ENCODE data around the gene CACNB2. TPM values are rescaled to one million over a fixed set of nuclear protein-coding genes. Genes with fewer than 3 reads are reported as not detected.

Gene CACNB2
- total RNA-seq, 4 donors from 2014 or later, result 1.6 to 13.8 (median 5.0) TPM

DNA sequence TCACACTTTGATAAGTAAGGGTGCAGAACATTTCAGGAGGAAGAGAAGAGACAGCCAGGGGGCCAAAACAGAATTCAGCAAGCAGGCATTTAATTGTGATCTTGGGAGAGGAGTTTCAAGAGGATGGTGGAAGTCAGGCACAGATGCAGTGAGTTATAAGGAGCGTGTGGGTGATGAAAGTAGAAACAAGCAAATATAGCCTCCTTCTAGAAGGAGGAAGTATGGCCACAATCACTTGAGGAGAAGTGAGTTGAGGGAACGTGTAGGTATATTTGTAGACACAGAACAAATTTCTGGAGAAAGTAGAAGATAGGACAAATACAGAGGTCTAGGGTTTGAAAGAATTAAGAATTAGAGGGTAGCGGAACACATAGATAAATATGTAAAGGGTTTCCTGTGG lies 165.8 kb downstream of the CACNB2 start:
- TF ChIP-seq POLR2A (IDR thresholded peaks at IDR 0.05) (no peak), EP300 (IDR thresholded peaks at IDR 0.05) (no peak)
- TF ChIP-seq, protein P1, sequence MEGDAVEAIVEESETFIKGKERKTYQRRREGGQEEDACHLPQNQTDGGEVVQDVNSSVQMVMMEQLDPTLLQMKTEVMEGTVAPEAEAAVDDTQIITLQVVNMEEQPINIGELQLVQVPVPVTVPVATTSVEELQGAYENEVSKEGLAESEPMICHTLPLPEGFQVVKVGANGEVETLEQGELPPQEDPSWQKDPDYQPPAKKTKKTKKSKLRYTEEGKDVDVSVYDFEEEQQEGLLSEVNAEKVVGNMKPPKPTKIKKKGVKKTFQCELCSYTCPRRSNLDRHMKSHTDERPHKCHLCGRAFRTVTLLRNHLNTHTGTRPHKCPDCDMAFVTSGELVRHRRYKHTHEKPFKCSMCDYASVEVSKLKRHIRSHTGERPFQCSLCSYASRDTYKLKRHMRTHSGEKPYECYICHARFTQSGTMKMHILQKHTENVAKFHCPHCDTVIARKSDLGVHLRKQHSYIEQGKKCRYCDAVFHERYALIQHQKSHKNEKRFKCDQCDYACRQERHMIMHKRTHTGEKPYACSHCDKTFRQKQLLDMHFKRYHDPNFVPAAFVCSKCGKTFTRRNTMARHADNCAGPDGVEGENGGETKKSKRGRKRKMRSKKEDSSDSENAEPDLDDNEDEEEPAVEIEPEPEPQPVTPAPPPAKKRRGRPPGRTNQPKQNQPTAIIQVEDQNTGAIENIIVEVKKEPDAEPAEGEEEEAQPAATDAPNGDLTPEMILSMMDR (IDR thresholded peaks at IDR 0.05), result no peak
- WGBS, 2 donors, result 78 to 81% methylated on average over 3 of the region's 3 CpGs
- Histone ChIP-seq H3K4me1 (no peaks in the 10 kb centered on the region), H3K4me3 (no peak overlapping the region), H3K27me3 (no peaks in the 10 kb centered on the region), H3K9me3 (no peaks in the 10 kb centered on the region), H3K36me3 (no peaks in the 10 kb centered on the region), H3K27ac (no peak overlapping the region)
- no peak for DNase-seq (ENCODE audit: low spot score in 2 of 2)

- Histone ChIP-seq H3K27me3 (no peaks in the 10 kb centered on the region), H3K36me3 (no peaks in the 10 kb centered on the region), H3K4me3 (no peak overlapping the region), H3K9me3 (no peaks in the 10 kb centered on the region), H3K27ac (no peak overlapping the region), H3K4me1 (peaks cover 0 to 6% (median 0%) of the 10 kb centered on the region in 4 donors)
- 24 to 26% methylated on average over 3 of the region's 3 CpGs for WGBS, 2 donors
- DNase-seq (ENCODE audit: low spot score in 2 of 2), result no peak
- TF ChIP-seq, protein P1 (IDR thresholded peaks at IDR 0.05), result no peak
- TF ChIP-seq EP300 (IDR thresholded peaks at IDR 0.05), result no peak
- TF ChIP-seq POLR2A (IDR thresholded peaks at IDR 0.05), result no peak
These were observed 168.4 kb downstream of the CACNB2 start for GRCh38 chr10:18308600-18308999.

- Histone ChIP-seq H3K27ac (no peak overlapping the region), H3K4me3 (no peak overlapping the region), H3K36me3 (no peaks in the 10 kb centered on the region), H3K4me1 (peaks cover 0 to 6% (median 0%) of the 10 kb centered on the region in 4 donors), H3K9me3 (no peaks in the 10 kb centered on the region), H3K27me3 (no peaks in the 10 kb centered on the region)
- WGBS, 2 donors, result 91 to 100% methylated on average over 2 of the region's 2 CpGs
- no peak for DNase-seq (ENCODE audit: low spot score in 2 of 2)
- TF ChIP-seq EP300 (IDR thresholded peaks at IDR 0.05) (no peak), POLR2A (IDR thresholded peaks at IDR 0.05) (no peak)
- TF ChIP-seq, protein P1 (IDR thresholded peaks at IDR 0.05), result no peak
These were observed 170.5 kb downstream of the CACNB2 start for GRCh38 chr10:18310761-18311160.

DNA sequence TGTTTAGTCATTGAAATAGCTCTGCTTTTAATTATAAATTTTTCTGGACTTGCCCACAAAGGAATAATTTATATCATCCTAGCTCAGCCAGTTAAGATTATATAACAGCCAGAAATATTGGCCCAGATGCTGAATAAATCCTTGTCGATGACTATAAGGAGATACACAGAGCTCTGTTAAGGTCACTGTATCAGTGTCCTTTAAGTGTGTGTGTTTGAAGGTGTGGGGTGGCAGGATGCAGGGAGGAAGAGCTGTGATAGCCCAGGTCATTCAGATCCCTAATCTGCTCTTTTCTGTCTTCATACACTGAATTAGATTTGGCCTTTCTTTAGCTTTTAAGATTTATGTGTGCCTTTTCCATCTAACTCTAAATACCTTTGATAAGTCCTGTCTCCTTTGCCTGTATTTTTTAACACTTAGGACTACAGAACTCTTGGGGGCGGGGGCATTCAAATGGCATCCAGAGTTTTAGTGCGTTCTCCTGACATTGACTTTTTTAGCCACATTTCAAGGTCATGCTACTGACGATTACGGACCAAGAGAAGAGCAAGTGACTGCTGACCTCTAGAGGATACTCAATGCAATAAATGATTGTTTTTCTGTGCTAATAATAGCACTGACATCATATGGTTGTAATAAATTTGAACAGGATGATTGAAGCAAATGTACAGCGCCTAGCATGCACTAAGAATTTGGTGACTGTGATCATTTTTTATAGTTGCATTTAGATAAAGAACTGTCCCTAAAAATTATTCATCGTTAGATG lies 172.3 kb downstream of the CACNB2 start:
- WGBS, 2 donors, result 16 to 20% methylated on average over 7 of the region's 7 CpGs
- Histone ChIP-seq H3K36me3 (no peaks in the 10 kb centered on the region), H3K4me1 (peaks cover 0 to 6% (median 0%) of the 10 kb centered on the region in 4 donors), H3K27ac (peak overlapping the region in 2 of 4 donors; percentile 19 to 22), H3K27me3 (no peaks in the 10 kb centered on the region), H3K4me3 (no peak overlapping the region), H3K9me3 (no peaks in the 10 kb centered on the region)
- peak in 1 of 2 donors; percentile 6 for DNase-seq (ENCODE audit: low spot score in 2 of 2)
- TF ChIP-seq EP300 (IDR thresholded peaks at IDR 0.05) (no peak), POLR2A (IDR thresholded peaks at IDR 0.05) (no peak)
- TF ChIP-seq, protein P1 (IDR thresholded peaks at IDR 0.05), result peak in 1 of 5 experiments; percentile 21

- H3K4me1 ChIP-seq, result peaks cover 0 to 6% (median 0%) of the 10 kb centered on the region in 4 donors
- WGBS, 2 donors, result 57 to 73% methylated on average over 10 of the region's 10 CpGs
- no peak for TF ChIP-seq EP300 (IDR thresholded peaks at IDR 0.05)
- no peak for TF ChIP-seq POLR2A (IDR thresholded peaks at IDR 0.05)
- TF ChIP-seq, protein P1 (IDR thresholded peaks at IDR 0.05), result no peak
- H3K36me3 ChIP-seq, result no peaks in the 10 kb centered on the region
- H3K27me3 ChIP-seq, result no peaks in the 10 kb centered on the region
- peak overlapping the region in 1 of 4 donors; percentile 25 for H3K4me3 ChIP-seq
- peak overlapping the region in 1 of 4 donors; percentile 35 for H3K27ac ChIP-seq
- H3K9me3 ChIP-seq, result no peaks in the 10 kb centered on the region
- DNase-seq (ENCODE audit: low spot score in 2 of 2), result no peak
These were observed 172.9 kb downstream of the CACNB2 start for GRCh38 chr10:18313140-18313530.

Data from tibial nerve (tissue), 4 donors.